ENCODE data around the gene FOSL2.

- TF ChIP-seq CTCF (IDR thresholded peaks at IDR 0.05 in 2 of 3, conservative IDR thresholded peaks at IDR 0.05 in 1 of 3; ENCODE audit: control insufficient read depth in 2 of 3, extremely low read depth in 1 of 3, insufficient read depth in 1 of 3, low read depth in 3 of 3, low read length in 3 of 3) (no peak), LARP7 (IDR thresholded peaks at IDR 0.05) (no peak)
Observed at GRCh38 chr2:28399956-28400355, 7.3 kb downstream of the FOSL2 start.

All from GM12878 (cell line).